Measurements from ENCODE around the gene PDZD8.

GRCh38 chr10:117273980-117274379 lies 101.3 kb downstream of the PDZD8 start:
- TF ChIP-seq CTCF (IDR thresholded peaks at IDR 0.05) = no peak
- TF ChIP-seq POLR2A (IDR thresholded peaks at IDR 0.05; ENCODE audit: low read length) = no peak
- TF ChIP-seq MAZ (IDR thresholded peaks at IDR 0.05; ENCODE audit: borderline replicate concordance, low read depth, low read length) = no peak
- no peak for TF ChIP-seq CHD2 (IDR thresholded peaks at IDR 0.05; ENCODE audit: low read length, partially characterized antibody)
- TF ChIP-seq MAFK (IDR thresholded peaks at IDR 0.05; ENCODE audit: partially characterized antibody) = no peak
- TF ChIP-seq NFE2L2 (conservative IDR thresholded peaks at IDR 0.05; ENCODE audit: low read length) = no peak
- TF ChIP-seq ESRRA (IDR thresholded peaks at IDR 0.05; ENCODE audit: borderline replicate concordance, low read length) = no peak
- no peak for TF ChIP-seq CHD4 (IDR thresholded peaks at IDR 0.05; ENCODE audit: borderline replicate concordance)
- no peak for TF ChIP-seq ATOH8 (CRISPR knock-in tag; IDR thresholded peaks at IDR 0.05; ENCODE audit: low read depth)
- TF ChIP-seq POLR2AphosphoS2 (conservative IDR thresholded peaks at IDR 0.05; ENCODE audit: low read length) = no peak

Data from A549 (cell line).